ENCODE results near the gene TRAPPC2L.

DNA sequence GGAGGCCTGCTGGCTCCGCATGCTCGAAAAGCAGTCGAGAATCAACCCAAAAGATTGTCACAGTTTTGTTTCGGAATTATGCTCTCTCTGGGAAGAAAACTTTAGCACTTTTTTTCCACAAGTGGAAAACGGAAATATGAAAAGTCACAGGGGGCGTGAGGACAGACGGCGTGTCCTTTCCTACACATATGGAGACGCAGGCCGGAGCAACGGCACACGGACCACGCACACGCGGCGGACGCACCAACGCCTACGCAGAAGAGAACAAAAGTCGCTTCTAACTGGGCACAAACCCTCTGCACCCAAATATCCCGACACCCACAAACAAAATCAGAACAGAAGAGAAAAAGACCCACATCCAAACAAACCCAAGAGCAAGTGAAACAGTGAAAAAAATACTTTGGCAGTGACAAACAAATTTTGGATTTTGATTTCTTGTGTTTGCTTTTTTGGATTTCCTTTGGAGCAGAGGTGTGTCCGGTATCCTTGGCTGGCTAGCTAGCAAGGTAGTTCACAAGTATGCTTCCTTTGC lies 18.8 kb downstream of the TRAPPC2L start:
- TF ChIP-seq, protein P1, sequence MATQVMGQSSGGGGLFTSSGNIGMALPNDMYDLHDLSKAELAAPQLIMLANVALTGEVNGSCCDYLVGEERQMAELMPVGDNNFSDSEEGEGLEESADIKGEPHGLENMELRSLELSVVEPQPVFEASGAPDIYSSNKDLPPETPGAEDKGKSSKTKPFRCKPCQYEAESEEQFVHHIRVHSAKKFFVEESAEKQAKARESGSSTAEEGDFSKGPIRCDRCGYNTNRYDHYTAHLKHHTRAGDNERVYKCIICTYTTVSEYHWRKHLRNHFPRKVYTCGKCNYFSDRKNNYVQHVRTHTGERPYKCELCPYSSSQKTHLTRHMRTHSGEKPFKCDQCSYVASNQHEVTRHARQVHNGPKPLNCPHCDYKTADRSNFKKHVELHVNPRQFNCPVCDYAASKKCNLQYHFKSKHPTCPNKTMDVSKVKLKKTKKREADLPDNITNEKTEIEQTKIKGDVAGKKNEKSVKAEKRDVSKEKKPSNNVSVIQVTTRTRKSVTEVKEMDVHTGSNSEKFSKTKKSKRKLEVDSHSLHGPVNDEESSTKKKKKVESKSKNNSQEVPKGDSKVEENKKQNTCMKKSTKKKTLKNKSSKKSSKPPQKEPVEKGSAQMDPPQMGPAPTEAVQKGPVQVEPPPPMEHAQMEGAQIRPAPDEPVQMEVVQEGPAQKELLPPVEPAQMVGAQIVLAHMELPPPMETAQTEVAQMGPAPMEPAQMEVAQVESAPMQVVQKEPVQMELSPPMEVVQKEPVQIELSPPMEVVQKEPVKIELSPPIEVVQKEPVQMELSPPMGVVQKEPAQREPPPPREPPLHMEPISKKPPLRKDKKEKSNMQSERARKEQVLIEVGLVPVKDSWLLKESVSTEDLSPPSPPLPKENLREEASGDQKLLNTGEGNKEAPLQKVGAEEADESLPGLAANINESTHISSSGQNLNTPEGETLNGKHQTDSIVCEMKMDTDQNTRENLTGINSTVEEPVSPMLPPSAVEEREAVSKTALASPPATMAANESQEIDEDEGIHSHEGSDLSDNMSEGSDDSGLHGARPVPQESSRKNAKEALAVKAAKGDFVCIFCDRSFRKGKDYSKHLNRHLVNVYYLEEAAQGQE (IDR thresholded peaks at IDR 0.05; ENCODE audit: insufficient read depth in 1 of 2, low read depth in 2 of 2, low read length in 2 of 2), result no peak
- TF ChIP-seq POLR2AphosphoS5 (IDR thresholded peaks at IDR 0.05; ENCODE audit: low read depth, low read length) (no peak), TAF1 (IDR thresholded peaks at IDR 0.05; ENCODE audit: borderline replicate concordance, insufficient read depth, low read length) (no peak)
